ENCODE measurements around the gene KANTR. TPM values are rescaled to one million over a fixed set of nuclear protein-coding genes. Genes with fewer than 3 reads are reported as not detected.
A peak's percentile ranks its signal among the peaks of the same experiment; 100 is the strongest.

KANTR gene
- total RNA-seq, 1 donor from 2014 or later = 6.8 TPM

DNA sequence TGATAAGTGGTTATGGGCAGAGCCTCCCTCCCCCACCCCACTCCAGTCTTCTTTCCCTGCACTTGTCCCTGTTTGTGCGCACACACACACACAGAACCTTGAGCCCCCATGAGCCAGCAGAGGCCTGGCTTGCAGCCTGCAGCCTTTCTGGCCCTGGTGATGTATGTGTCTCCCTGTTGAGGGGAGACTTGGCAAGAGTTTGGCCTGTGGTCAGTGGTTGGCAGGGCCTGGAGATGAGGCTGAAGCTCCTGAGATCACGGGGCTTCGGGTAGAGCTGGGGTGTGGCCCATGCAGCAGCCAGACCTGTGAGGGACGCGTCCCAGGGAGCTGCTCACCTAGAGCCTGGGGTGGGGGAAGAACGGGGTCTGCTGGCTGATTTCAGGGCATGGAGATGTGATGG, 43.1 kb upstream of the KANTR start:
- Histone ChIP-seq H3K4me2 (ENCODE audit: low read length) (peak overlapping the region; percentile 85), H4K20me1 (ENCODE audit: insufficient read depth, low read length) (peaks cover 58% of the 10 kb centered on the region), H3K36me3 (ENCODE audit: insufficient read depth, low read length) (no peaks in the 10 kb centered on the region), H3K9ac (ENCODE audit: low read length) (peak overlapping the region; percentile 6), H2AFZ (ENCODE audit: low read depth, low read length) (no peak overlapping the region), H3K4me1 (ENCODE audit: insufficient read depth, low read length) (peaks cover 19% of the 10 kb centered on the region), H3K27me3 (ENCODE audit: insufficient read depth, low read length) (no peaks in the 10 kb centered on the region), H3K27ac (ENCODE audit: low read depth, low read length) (no peak overlapping the region), H3K4me3 (ENCODE audit: insufficient read depth, low read depth, low read length) (no peak overlapping the region), H3K9me3 (ENCODE audit: insufficient read depth, low read depth, low read length) (no peaks in the 10 kb centered on the region), H3K79me2 (ENCODE audit: insufficient read depth, low read length) (peaks cover 67% of the 10 kb centered on the region)
- peak; percentile 35 for DNase-seq (ENCODE audit: low read depth)
- Mint-ChIP-seq H3K9me3 (ENCODE audit: unreplicated experiment) (no peaks in the 10 kb centered on the region), H3K36me3 (ENCODE audit: low read depth, unreplicated experiment) (no peaks in the 10 kb centered on the region), H3K4me3 (ENCODE audit: unreplicated experiment) (no peak overlapping the region), H3K27ac (ENCODE audit: unreplicated experiment) (no peak overlapping the region), H3K27me3 (ENCODE audit: low read depth, unreplicated experiment) (no peaks in the 10 kb centered on the region), H3K4me1 (ENCODE audit: low read depth, unreplicated experiment) (peaks cover 5% of the 10 kb centered on the region)
- TF ChIP-seq EZH2 (IDR thresholded peaks at IDR 0.05; ENCODE audit: insufficient read depth, low read length) = no peak
- TF ChIP-seq, protein P1, sequence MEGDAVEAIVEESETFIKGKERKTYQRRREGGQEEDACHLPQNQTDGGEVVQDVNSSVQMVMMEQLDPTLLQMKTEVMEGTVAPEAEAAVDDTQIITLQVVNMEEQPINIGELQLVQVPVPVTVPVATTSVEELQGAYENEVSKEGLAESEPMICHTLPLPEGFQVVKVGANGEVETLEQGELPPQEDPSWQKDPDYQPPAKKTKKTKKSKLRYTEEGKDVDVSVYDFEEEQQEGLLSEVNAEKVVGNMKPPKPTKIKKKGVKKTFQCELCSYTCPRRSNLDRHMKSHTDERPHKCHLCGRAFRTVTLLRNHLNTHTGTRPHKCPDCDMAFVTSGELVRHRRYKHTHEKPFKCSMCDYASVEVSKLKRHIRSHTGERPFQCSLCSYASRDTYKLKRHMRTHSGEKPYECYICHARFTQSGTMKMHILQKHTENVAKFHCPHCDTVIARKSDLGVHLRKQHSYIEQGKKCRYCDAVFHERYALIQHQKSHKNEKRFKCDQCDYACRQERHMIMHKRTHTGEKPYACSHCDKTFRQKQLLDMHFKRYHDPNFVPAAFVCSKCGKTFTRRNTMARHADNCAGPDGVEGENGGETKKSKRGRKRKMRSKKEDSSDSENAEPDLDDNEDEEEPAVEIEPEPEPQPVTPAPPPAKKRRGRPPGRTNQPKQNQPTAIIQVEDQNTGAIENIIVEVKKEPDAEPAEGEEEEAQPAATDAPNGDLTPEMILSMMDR (IDR thresholded peaks at IDR 0.05; ENCODE audit: insufficient read depth, low read depth, low read length) = no peak
- FAIRE-seq = no peak

GRCh38 chrX:53055244-53055849, 38.6 kb upstream of the KANTR start:
- no peaks in the 10 kb centered on the region for H3K27me3 Mint-ChIP-seq (ENCODE audit: low read depth, unreplicated experiment)
- H3K9ac ChIP-seq (ENCODE audit: low read length) = no peak overlapping the region
- peaks cover 2% of the 10 kb centered on the region for H3K4me1 Mint-ChIP-seq (ENCODE audit: low read depth, unreplicated experiment)
- H3K4me3 Mint-ChIP-seq (ENCODE audit: unreplicated experiment) = no peak overlapping the region
- peaks cover 73% of the 10 kb centered on the region for H3K79me2 ChIP-seq (ENCODE audit: insufficient read depth, low read length)
- no peaks in the 10 kb centered on the region for H3K9me3 ChIP-seq (ENCODE audit: insufficient read depth, low read depth, low read length)
- H3K36me3 ChIP-seq (ENCODE audit: insufficient read depth, low read length) = no peaks in the 10 kb centered on the region
- H3K27ac Mint-ChIP-seq (ENCODE audit: unreplicated experiment) = no peak overlapping the region
- FAIRE-seq (peak; percentile 74), DNase-seq (ENCODE audit: low read depth) (no peak)
- H3K27ac ChIP-seq (ENCODE audit: low read depth, low read length) = no peak overlapping the region
- no peaks in the 10 kb centered on the region for H3K9me3 Mint-ChIP-seq (ENCODE audit: unreplicated experiment)
- H3K36me3 Mint-ChIP-seq (ENCODE audit: low read depth, unreplicated experiment) = no peaks in the 10 kb centered on the region
- H2AFZ ChIP-seq (ENCODE audit: low read depth, low read length) = no peak overlapping the region
- H3K4me2 ChIP-seq (ENCODE audit: low read length) = no peak overlapping the region
- H3K27me3 ChIP-seq (ENCODE audit: insufficient read depth, low read length) = no peaks in the 10 kb centered on the region
- peaks cover 69% of the 10 kb centered on the region for H4K20me1 ChIP-seq (ENCODE audit: insufficient read depth, low read length)
- no peak for TF ChIP-seq EZH2 (IDR thresholded peaks at IDR 0.05; ENCODE audit: insufficient read depth, low read length)
- TF ChIP-seq, protein P1 (IDR thresholded peaks at IDR 0.05; ENCODE audit: insufficient read depth, low read depth, low read length) = no peak
- H3K4me3 ChIP-seq (ENCODE audit: insufficient read depth, low read depth, low read length) = no peak overlapping the region
- H3K4me1 ChIP-seq (ENCODE audit: insufficient read depth, low read length) = peaks cover 10% of the 10 kb centered on the region

GRCh38 chrX:53056292-53056691, 37.6 kb upstream of the KANTR start:
- peaks cover 64% of the 10 kb centered on the region for H3K79me2 ChIP-seq (ENCODE audit: insufficient read depth, low read length)

More at GRCh38 chrX:53056292-53056691, 37.6 kb upstream of the KANTR start:
- peaks cover 2% of the 10 kb centered on the region for H3K4me1 ChIP-seq (ENCODE audit: insufficient read depth, low read length)
- H3K9ac ChIP-seq (ENCODE audit: low read length) = no peak overlapping the region
- peaks cover 60% of the 10 kb centered on the region for H4K20me1 ChIP-seq (ENCODE audit: insufficient read depth, low read length)
- no peak overlapping the region for H2AFZ ChIP-seq (ENCODE audit: low read depth, low read length)
- H3K27me3 ChIP-seq (ENCODE audit: insufficient read depth, low read length) = no peaks in the 10 kb centered on the region
- H3K27ac Mint-ChIP-seq (ENCODE audit: unreplicated experiment) = no peak overlapping the region
- TF ChIP-seq, protein P1 (IDR thresholded peaks at IDR 0.05; ENCODE audit: insufficient read depth, low read depth, low read length) = no peak
- no peak for TF ChIP-seq EZH2 (IDR thresholded peaks at IDR 0.05; ENCODE audit: insufficient read depth, low read length)
- H3K36me3 Mint-ChIP-seq (ENCODE audit: low read depth, unreplicated experiment) = no peaks in the 10 kb centered on the region
- no peak overlapping the region for H3K27ac ChIP-seq (ENCODE audit: low read depth, low read length)
- DNase-seq (ENCODE audit: low read depth) (no peak), FAIRE-seq (peak; percentile 89)
- H3K9me3 Mint-ChIP-seq (ENCODE audit: unreplicated experiment) = no peaks in the 10 kb centered on the region
- H3K4me1 Mint-ChIP-seq (ENCODE audit: low read depth, unreplicated experiment) = no peaks in the 10 kb centered on the region
- no peak overlapping the region for H3K4me3 ChIP-seq (ENCODE audit: insufficient read depth, low read depth, low read length)
- H3K9me3 ChIP-seq (ENCODE audit: insufficient read depth, low read depth, low read length) = no peaks in the 10 kb centered on the region
- H3K36me3 ChIP-seq (ENCODE audit: insufficient read depth, low read length) = no peaks in the 10 kb centered on the region
- peak overlapping the region; percentile 5 for H3K4me2 ChIP-seq (ENCODE audit: low read length)
- no peaks in the 10 kb centered on the region for H3K27me3 Mint-ChIP-seq (ENCODE audit: low read depth, unreplicated experiment)
- H3K4me3 Mint-ChIP-seq (ENCODE audit: unreplicated experiment) = no peak overlapping the region
